K562 (cell line): ENCODE data around the gene PXDC1. TPM values are rescaled to one million over a fixed set of nuclear protein-coding genes. Genes with fewer than 3 reads are reported as not detected.

ENCODE experiments used
- ATAC-seq: fragments of 200-7000 bp; cut with Tn5 transposase; 3 replicates; pipeline ENCODE4 v1.9.1; 2020; ENCODE audit warnings: moderate library complexity
- BruUV-seq: library from RNA; stranded (reverse); fragments of 400-500 nt; replicated peaks from 2 replicates; lab custom pipeline; 2021; lab: Mats Ljungman, UMichigan
- CTCF ChIA-PET: fragments of 300-600 bp; formaldehyde crosslinking; extraction: SDS; loops from one replicate; lab custom pipeline; 2021; ENCODE audit warnings: low intra/inter-chr PET ratio; lab: Yijun Ruan, JAX
- POLR2A ChIA-PET: fragments of 300-600, 350-650 bp; sonication (Branson Sonifier 250); formaldehyde crosslinking; extraction: SDS; loops from one replicate; lab custom pipeline; 2021; ENCODE audit warnings: antibody characterized with exemption, inconsistent platforms; lab: Yijun Ruan, JAX
- DNase-seq, 4 experiments: peaks; one replicate each; pipeline versions ENCODE4 v3.0.0 to v3.0.0-alpha.2; 2011 to 2018; ENCODE audit warnings: low spot score in 3 of 4, mixed read lengths in 3 of 4; ENCODE audit errors: extremely low read depth in 1 of 4
- FAIRE-seq: peaks from 2 replicates; lab custom pipeline; 2011; peaks lifted over from hg19 to GRCh38; lab: Jason Lieb, UNC
- H2AFZ ChIP-seq: 2 replicates; pipeline ENCODE4 v1.6.0; 2011; ENCODE audit warnings: low read depth, low read length, control low read depth, inconsistent platforms
- H3K27ac ChIP-seq: fragments of 200-600 bp; 3 replicates; pipeline ENCODE4 v1.8.0; 2011; ENCODE audit warnings: low read depth, mild to moderate bottlenecking, control low read depth, inconsistent platforms, low read length, moderate library complexity, mixed read lengths; ENCODE audit errors: extremely low read depth
- H3K27me3 ChIP-seq, 2 experiments: fragments of 300-600 bp in 1 of 2; 2 replicates in 1 of 2; 3 replicates in 1 of 2; pipeline versions ENCODE4 v1.6.0 to v1.8.0; 2011; ENCODE audit warnings: inconsistent platforms in 2 of 2, low read length in 2 of 2, mild to moderate bottlenecking in 1 of 2, mixed read lengths in 1 of 2, moderate library complexity in 1 of 2; ENCODE audit not compliant: control insufficient read depth in 2 of 2, insufficient read depth in 2 of 2
- H3K36me3 ChIP-seq: fragments of 300-600 bp; 3 replicates; pipeline ENCODE4 v1.8.0; 2011; ENCODE audit warnings: mild to moderate bottlenecking, low read length, inconsistent platforms; ENCODE audit not compliant: control insufficient read depth, insufficient read depth
- H3K4me1 ChIP-seq, 2 experiments: fragments of 200-600 bp in 1 of 2; replicated peaks in 1 of 2; 2 replicates in 1 of 2; 3 replicates in 1 of 2; pipeline versions ENCODE4 v1.5.1 to v1.8.0; 2011; ENCODE audit warnings: inconsistent platforms in 2 of 2, low read length in 2 of 2, mild to moderate bottlenecking in 1 of 2, mixed read lengths in 1 of 2, moderate library complexity in 1 of 2; ENCODE audit not compliant: control insufficient read depth in 2 of 2, insufficient read depth in 2 of 2
- H3K4me2 ChIP-seq: 2 replicates; pipeline ENCODE4 v1.6.1; 2011; ENCODE audit warnings: low read length, control low read depth, inconsistent platforms, mixed read lengths; ENCODE audit not compliant: insufficient read depth
- H3K4me3 ChIP-seq: fragments of 200-600 bp; sonication (generic), shearing (Covaris generic); 2 replicates; pipeline ENCODE4 v1.5.1; 2016; ENCODE audit warnings: control low read depth, inconsistent platforms
- H3K79me2 ChIP-seq: fragments of 200-600 bp; 3 replicates; pipeline ENCODE4 v1.8.0; 2011; ENCODE audit warnings: low read length, inconsistent platforms; ENCODE audit not compliant: control insufficient read depth, insufficient read depth
- H3K9ac ChIP-seq, 2 experiments: 2 replicates each; pipeline versions ENCODE4 v1.6.0 to v1.6.1; 2011; ENCODE audit warnings: low read depth in 2 of 2, low read length in 2 of 2, control low read depth in 1 of 2, inconsistent platforms in 1 of 2, mild to moderate bottlenecking in 1 of 2, mixed read lengths in 1 of 2; ENCODE audit not compliant: insufficient read depth in 1 of 2
- H3K9me1 ChIP-seq: one replicate; pipeline ENCODE4 v1.6.0; 2011; ENCODE audit warnings: inconsistent platforms, mild to moderate bottlenecking, low read length, moderate library complexity; ENCODE audit not compliant: control insufficient read depth, insufficient read depth
- H3K9me3 ChIP-seq: replicated peaks from 2 replicates; pipeline ENCODE4 v1.5.1; 2011; ENCODE audit warnings: low read depth, low read length, inconsistent platforms; ENCODE audit not compliant: control insufficient read depth, insufficient read depth
- H4K20me1 ChIP-seq: replicated peaks from 2 replicates; pipeline ENCODE4 v1.6.1; 2011; ENCODE audit warnings: low read length, inconsistent platforms, mixed read lengths; ENCODE audit not compliant: control insufficient read depth, insufficient read depth
- CBX8 ChIP-seq: fragments of 200-600 bp; sonication (generic); IDR thresholded peaks from 2 replicates; pipeline ENCODE4 v1.6.1; 2012; ENCODE audit warnings: borderline replicate concordance, mixed run types, low read depth, mild to moderate bottlenecking, moderate library complexity, mixed read lengths, low read length, control low read depth, inconsistent platforms; ENCODE audit not compliant: poor library complexity, severe bottlenecking; ENCODE audit errors: extremely low read depth
- GMEB1 ChIP-seq: fragments of 250-450 bp; sonication (Bioruptor Pico); IDR thresholded peaks from 2 replicates; pipeline ENCODE4 v1.4.0; 2020; ENCODE audit warnings: mild to moderate bottlenecking
- HMG20A ChIP-seq: fragments of 450-650 bp; formaldehyde crosslinking; conservative IDR thresholded peaks from 2 replicates; pipeline ENCODE4 v1.4.0; 2020; ENCODE audit warnings: mild to moderate bottlenecking, mixed read lengths
- MBD1 ChIP-seq: fragments of 250-450 bp; sonication (Bioruptor Pico); IDR thresholded peaks from 2 replicates; pipeline ENCODE4 v1.8.0; 2022; ENCODE audit warnings: inconsistent platforms
- PHB2 ChIP-seq: fragments of 450-650 bp; IDR thresholded peaks from 2 replicates; pipeline ENCODE4 v1.6.1; 2017; ENCODE audit warnings: low read depth
- RBM22 ChIP-seq: fragments of 200-400 bp; formaldehyde crosslinking; IDR thresholded peaks from 2 replicates; pipeline ENCODE4 v1.6.1; 2018; ENCODE audit warnings: low read length, low read depth; ENCODE audit not compliant: poor library complexity, severe bottlenecking
- RFX7 ChIP-seq: fragments of 250-450 bp; sonication (Bioruptor Pico); IDR thresholded peaks from 2 replicates; pipeline ENCODE4 v1.5.1; 2021; ENCODE audit warnings: mild to moderate bottlenecking
- TAF1 ChIP-seq: IDR thresholded peaks from 2 replicates; pipeline ENCODE4 v1.6.1; 2011; ENCODE audit warnings: mild to moderate bottlenecking, low read length, moderate library complexity; ENCODE audit not compliant: insufficient read depth, control insufficient read depth, severe bottlenecking; ENCODE audit errors: extremely low read depth
- TAF15 ChIP-seq: fragments of 200-400 bp; formaldehyde crosslinking; IDR thresholded peaks from 2 replicates; pipeline ENCODE4 v1.6.1; 2017; ENCODE audit warnings: mild to moderate bottlenecking, low read depth, low read length, moderate library complexity
- TEAD2 ChIP-seq: fragments of 450-650 bp; IDR thresholded peaks from 2 replicates; pipeline ENCODE4 v1.6.1; 2016; ENCODE audit warnings: missing genetic modification characterization, control low read depth, missing compliant biosample characterization
- ZKSCAN8 ChIP-seq: fragments of 200-800 bp; sonication (Bioruptor generic); IDR thresholded peaks from 2 replicates; pipeline ENCODE4 v1.6.1; 2016; ENCODE audit warnings: missing genetic modification characterization, missing compliant biosample characterization
- ZNF696 ChIP-seq: fragments of 250-450 bp; sonication (Bioruptor Pico); conservative IDR thresholded peaks from 2 replicates; pipeline ENCODE4 v1.4.0; 2020; ENCODE audit warnings: mild to moderate bottlenecking, moderate library complexity
- ZNF778 ChIP-seq: fragments of 450-650 bp; formaldehyde crosslinking; IDR thresholded peaks from 2 replicates; pipeline ENCODE4 v1.4.0; 2020; ENCODE audit warnings: mild to moderate bottlenecking, moderate library complexity
- ZNF79 ChIP-seq: fragments of 250-450 bp; sonication (Bioruptor Pico); IDR thresholded peaks from 2 replicates; pipeline ENCODE4 v1.4.0; 2020; ENCODE audit warnings: low read depth, mild to moderate bottlenecking, moderate library complexity
- WGBS: fragments of 100-300 bp; shearing (Covaris generic); methylation state at CpG from one replicate; pipeline ENCODE4 v1.1.6; 2016; ENCODE audit warnings: low coverage, mixed read lengths; ENCODE audit not compliant: insufficient coverage; ENCODE audit errors: missing lambda C conversion rate; 5-methylcytosine and 5-hydroxymethylcytosine counted together
- in situ Hi-C: fragments of 300-500 bp; cut with MboI; formaldehyde crosslinking; loops from 4 replicates; pipeline ENCODE4 v1.15.0; 2018; ENCODE audit warnings: inconsistent platforms, mixed read lengths
- intact Hi-C: fragments of 100-400 bp; cut with micrococcal nuclease; formaldehyde crosslinking; loops from 2 replicates; pipeline ENCODE4 v1.14.2; 2022
- polyA plus RNA-seq, 8 experiments: library from polyadenylated mRNA; depleted of rRNA in 4 of 8; stranded (reverse) in 5 of 8; unstranded in 3 of 8; fragments of >200 nt; fragmentation: Nextera tagmentation in 2 of 8; fragmentation: Illumina TruSeq in 1 of 8; extraction: Ambion mirVana in 2 of 8; extraction: Trizol in 1 of 8; gene quantifications; 2 replicates each; pipeline versions ENCODE4 v1.2.1 to v1.2.3, GENCODE V29; 2011 to 2014; ENCODE audit warnings: inconsistent platforms in 1 of 8, missing spikeins in 1 of 8
- total RNA-seq, 7 experiments: library from RNA; depleted of rRNA in 6 of 7; stranded (reverse); fragments of >200 nt in 6 of 7; fragmentation: Illumina TruSeq in 2 of 7; extraction: Trizol in 2 of 7; gene quantifications; 2 replicates each; pipeline versions ENCODE4 v1.2.1 to v1.2.3, GENCODE V29; 2011 to 2021; ENCODE audit warnings: low replicate concordance in 1 of 7
- TF ChIP-seq, protein P1 (sequence below): fragments of 450-650 bp; IDR thresholded peaks from 2 replicates; pipeline ENCODE4 v1.6.1; 2016; ENCODE audit warnings: antibody characterized with exemption

PXDC1 gene
- total and polyA plus RNA-seq, 9 of the 15 experiments (the other 6 are each of a cell fraction or from before 2014, with no cell fraction given): 0.09 to 0.33 (median 0.16) TPM; not detected in 5

- no peak overlapping the region for H2AFZ ChIP-seq
- no TSS peak for BruUV-seq
- DNase-seq (no peak), FAIRE-seq (no peak), ATAC-seq (no peak)
- ChIA-PET CTCF (interaction anchor here (0.5 kb wide), 1 partner anchor 219 kb away, joined by 3 read pairs; no protein-coding TSS in a partner anchor), POLR2A (interaction anchor here (1.1 kb wide), 1 partner anchor 10 kb away, joined by 3 read pairs; no protein-coding TSS in a partner anchor)
- H3K27me3 ChIP-seq: peaks cover 46 to 53% of the 10 kb centered on the region in 2 experiments
- intact Hi-C loops: no loop called here
- no peak overlapping the region for H3K9ac ChIP-seq
- in situ Hi-C loops: no loop called here
- H3K36me3 ChIP-seq: no peaks in the 10 kb centered on the region
- H3K79me2 ChIP-seq: no peaks in the 10 kb centered on the region
- H3K4me3 ChIP-seq: no peak overlapping the region
- H3K9me3 ChIP-seq: no peaks in the 10 kb centered on the region
- H3K4me1 ChIP-seq: peaks cover 0 to 7% of the 10 kb centered on the region in 2 experiments; a peak in 1 of 5 replicates
- no peaks in the 10 kb centered on the region for H4K20me1 ChIP-seq
- H3K4me2 ChIP-seq: no peak overlapping the region
- no peak for TF ChIP-seq RBM22
- TF ChIP-seq MBD1 (CRISPR knock-in tag): no peak
- TF ChIP-seq CBX8: no peak
- TF ChIP-seq PHB2: no peak
- TF ChIP-seq, protein P1, sequence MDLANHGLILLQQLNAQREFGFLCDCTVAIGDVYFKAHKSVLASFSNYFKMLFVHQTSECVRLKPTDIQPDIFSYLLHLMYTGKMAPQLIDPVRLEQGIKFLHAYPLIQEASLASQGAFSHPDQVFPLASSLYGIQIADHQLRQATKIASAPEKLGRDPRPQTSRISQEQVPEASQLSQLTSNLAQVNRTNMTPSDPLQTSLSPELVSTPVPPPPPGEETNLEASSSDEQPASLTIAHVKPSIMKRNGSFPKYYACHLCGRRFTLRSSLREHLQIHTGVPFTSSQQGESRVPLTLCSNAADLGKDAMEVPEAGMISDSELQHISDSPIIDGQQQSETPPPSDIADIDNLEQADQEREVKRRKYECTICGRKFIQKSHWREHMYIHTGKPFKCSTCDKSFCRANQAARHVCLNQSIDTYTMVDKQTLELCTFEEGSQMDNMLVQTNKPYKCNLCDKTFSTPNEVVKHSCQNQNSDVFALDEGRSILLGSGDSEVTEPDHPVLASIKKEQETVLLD: no peak
- no peak for TF ChIP-seq ZNF778 (CRISPR knock-in tag)
- no peak for TF ChIP-seq GMEB1 (CRISPR knock-in tag)
- no peak for TF ChIP-seq ZKSCAN8 (CRISPR knock-in tag)
- no peak for TF ChIP-seq ZNF79 (CRISPR knock-in tag)
- TF ChIP-seq TAF1: no peak
- TF ChIP-seq RFX7 (CRISPR knock-in tag): no peak
- TF ChIP-seq TAF15: no peak
- TF ChIP-seq TEAD2 (tag): no peak
- TF ChIP-seq ZNF696 (CRISPR knock-in tag): no peak
- TF ChIP-seq HMG20A (CRISPR knock-in tag): no peak
- H3K27ac ChIP-seq: no peak overlapping the region
- H3K9me1 ChIP-seq: no peaks in the 10 kb centered on the region
- WGBS: 2% methylated on average over 6 of the region's 6 CpGs
These were observed 13.9 kb upstream of the PXDC1 start for GRCh38 chr6:3765415-3765814.
